Osteoblast (primary cell): ENCODE data around the gene ARHGAP9. TPM values are rescaled to one million over a fixed set of nuclear protein-coding genes. Genes with fewer than 3 reads are reported as not detected.
"Not testable (repeated sequence)": the region's sequence is repeated elsewhere in the genome, so short reads cannot be mapped to it uniquely, and the experiment has no call there.

ENCODE experiments used
- DNase-seq: peaks from one replicate; pipeline ENCODE4 v3.0.0; 2011; ENCODE audit warnings: low spot score, mixed read lengths; ENCODE audit not compliant: insufficient read length; ENCODE audit errors: missing footprints
- H2AFZ ChIP-seq: 2 replicates; pipeline ENCODE4 v1.6.0; 2011; ENCODE audit warnings: mild to moderate bottlenecking, low read length
- H3K27ac ChIP-seq: 2 replicates; pipeline ENCODE4 v1.5.1; 2011; ENCODE audit warnings: mild to moderate bottlenecking, low read depth, low read length, moderate library complexity
- H3K27me3 ChIP-seq: 2 replicates; pipeline ENCODE4 v1.6.0; 2012; ENCODE audit warnings: mild to moderate bottlenecking, control low read depth, inconsistent platforms, low read length, moderate library complexity; ENCODE audit not compliant: insufficient read depth
- H3K36me3 ChIP-seq: 2 replicates; pipeline ENCODE4 v1.5.1; 2011; ENCODE audit warnings: mild to moderate bottlenecking, low read length, control low read depth, moderate library complexity; ENCODE audit not compliant: insufficient read depth
- H3K4me1 ChIP-seq: 2 replicates; pipeline ENCODE4 v1.5.1; 2011; ENCODE audit warnings: mild to moderate bottlenecking, low read length, control low read depth, moderate library complexity; ENCODE audit not compliant: insufficient read depth
- H3K4me2 ChIP-seq: 2 replicates; pipeline ENCODE4 v1.6.0; 2011; ENCODE audit warnings: mild to moderate bottlenecking, low read length; ENCODE audit not compliant: insufficient read depth
- H3K4me3 ChIP-seq: fragments of 200-600 bp; sonication (generic); 3 replicates; pipeline ENCODE4 v1.5.1; 2012; ENCODE audit warnings: mild to moderate bottlenecking, low read length, inconsistent platforms; ENCODE audit not compliant: insufficient read depth
- H3K79me2 ChIP-seq: 2 replicates; pipeline ENCODE4 v1.6.0; 2012; ENCODE audit warnings: mild to moderate bottlenecking, low read length, control low read depth, inconsistent platforms; ENCODE audit not compliant: insufficient read depth
- H3K9me3 ChIP-seq: 2 replicates; pipeline ENCODE4 v1.5.1; 2011; ENCODE audit warnings: low read depth, low read length, control low read depth
- H4K20me1 ChIP-seq: 2 replicates; pipeline ENCODE4 v1.6.0; 2012; ENCODE audit warnings: mild to moderate bottlenecking, low read length, control low read depth; ENCODE audit not compliant: insufficient read depth
- total RNA-seq: library from RNA; depleted of rRNA; stranded (reverse); fragments of >200 nt; gene quantifications from 2 replicates; pipeline ENCODE4 v1.2.3, GENCODE V29; 2012
- TF ChIP-seq, protein P1 (sequence below): IDR thresholded peaks from 2 replicates; pipeline ENCODE4 v1.5.1; 2011; ENCODE audit warnings: mild to moderate bottlenecking, low read depth, low read length, moderate library complexity; ENCODE audit errors: extremely low read depth

Gene ARHGAP9
- total RNA-seq, 1 donor, result 0.36 TPM

DNA sequence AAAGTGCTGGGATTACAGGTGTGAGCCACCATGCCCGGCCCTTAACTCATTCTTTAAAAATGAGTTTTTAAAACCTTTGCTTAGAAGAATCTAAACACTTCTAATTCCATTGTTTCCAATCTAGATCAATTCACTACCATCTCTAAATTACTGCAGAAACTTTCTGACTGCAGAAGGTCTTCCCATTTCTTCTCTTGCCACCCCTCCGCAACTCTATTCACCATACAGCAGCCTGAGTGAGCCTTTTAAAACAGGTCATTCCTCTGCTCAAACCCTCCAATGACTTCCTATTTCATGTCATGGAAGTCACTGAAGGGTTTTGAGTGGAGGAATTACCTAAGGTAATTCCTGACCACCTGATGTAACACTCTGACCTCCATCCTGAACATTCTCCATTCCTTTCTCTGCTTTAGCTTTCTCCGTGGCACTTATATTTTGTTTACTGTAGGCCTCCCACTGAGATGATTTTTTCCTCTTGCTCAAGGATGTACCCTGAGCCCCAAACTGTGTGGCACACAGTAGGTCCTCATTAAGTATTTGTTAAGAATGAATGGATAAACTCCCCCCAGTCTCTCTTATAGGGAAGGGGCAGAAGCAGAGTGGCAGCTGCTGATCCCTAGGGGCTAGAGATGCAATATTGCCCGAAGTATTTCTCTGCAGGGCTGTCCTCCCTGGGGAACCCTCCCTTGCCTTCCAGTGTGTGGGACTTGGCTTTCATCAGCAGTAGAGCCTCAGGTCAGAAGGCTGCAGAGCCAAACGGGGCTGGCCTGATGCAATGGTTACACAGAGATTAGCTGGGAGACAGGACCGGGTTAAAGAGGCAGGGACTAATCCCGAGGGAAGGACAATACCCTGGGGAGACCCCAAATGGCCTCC, 39.5 kb upstream of the ARHGAP9 start:
- Histone ChIP-seq H3K9me3 (no peaks in the 10 kb centered on the region), H4K20me1 (peaks cover 46% of the 10 kb centered on the region), H3K27ac (peak overlapping the region; percentile 99), H3K36me3 (peaks cover 48% of the 10 kb centered on the region), H2AFZ (no peak overlapping the region), H3K27me3 (no peaks in the 10 kb centered on the region), H3K4me3 (peak overlapping the region; percentile 83), H3K79me2 (peaks cover 48% of the 10 kb centered on the region), H3K4me2 (peak overlapping the region; percentile 82), H3K4me1 (peaks cover 51% of the 10 kb centered on the region)
- peak; percentile 84 for DNase-seq
- TF ChIP-seq, protein P1, sequence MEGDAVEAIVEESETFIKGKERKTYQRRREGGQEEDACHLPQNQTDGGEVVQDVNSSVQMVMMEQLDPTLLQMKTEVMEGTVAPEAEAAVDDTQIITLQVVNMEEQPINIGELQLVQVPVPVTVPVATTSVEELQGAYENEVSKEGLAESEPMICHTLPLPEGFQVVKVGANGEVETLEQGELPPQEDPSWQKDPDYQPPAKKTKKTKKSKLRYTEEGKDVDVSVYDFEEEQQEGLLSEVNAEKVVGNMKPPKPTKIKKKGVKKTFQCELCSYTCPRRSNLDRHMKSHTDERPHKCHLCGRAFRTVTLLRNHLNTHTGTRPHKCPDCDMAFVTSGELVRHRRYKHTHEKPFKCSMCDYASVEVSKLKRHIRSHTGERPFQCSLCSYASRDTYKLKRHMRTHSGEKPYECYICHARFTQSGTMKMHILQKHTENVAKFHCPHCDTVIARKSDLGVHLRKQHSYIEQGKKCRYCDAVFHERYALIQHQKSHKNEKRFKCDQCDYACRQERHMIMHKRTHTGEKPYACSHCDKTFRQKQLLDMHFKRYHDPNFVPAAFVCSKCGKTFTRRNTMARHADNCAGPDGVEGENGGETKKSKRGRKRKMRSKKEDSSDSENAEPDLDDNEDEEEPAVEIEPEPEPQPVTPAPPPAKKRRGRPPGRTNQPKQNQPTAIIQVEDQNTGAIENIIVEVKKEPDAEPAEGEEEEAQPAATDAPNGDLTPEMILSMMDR, result no peak

DNA sequence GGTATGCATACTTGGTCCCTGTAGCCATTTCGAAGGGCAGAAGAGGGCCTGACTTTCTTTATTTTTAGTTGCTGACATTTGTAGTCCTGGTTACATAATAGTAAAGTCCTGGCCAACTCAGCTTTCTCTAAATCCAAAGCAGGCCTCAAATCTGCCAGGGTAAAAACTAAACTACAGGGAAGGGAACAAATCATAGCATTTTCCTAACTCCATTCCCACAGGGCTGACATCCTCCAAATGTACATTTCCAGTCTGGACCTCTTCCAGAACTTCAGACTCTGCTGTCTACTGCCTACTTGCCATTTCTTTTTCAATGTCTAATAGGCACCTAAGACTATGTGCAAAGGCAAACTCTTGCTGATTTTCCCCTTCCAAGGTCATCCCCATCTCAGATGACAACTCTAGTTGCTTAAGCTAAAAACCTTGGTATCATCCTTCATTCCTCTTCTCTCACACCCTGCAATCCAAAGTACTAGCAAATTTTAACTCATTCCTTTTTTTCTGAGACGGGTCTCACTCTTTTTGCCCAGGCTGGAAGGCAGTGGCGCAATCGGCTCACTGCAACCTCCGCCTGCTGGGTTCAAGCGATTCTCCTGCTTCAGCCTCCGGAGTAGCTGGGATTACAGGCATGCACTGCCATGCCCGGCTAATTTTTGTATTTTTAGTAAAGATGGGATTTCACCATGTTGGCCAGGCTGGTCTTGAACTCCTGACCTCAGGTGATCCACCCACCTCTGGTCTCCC, 38.7 kb upstream of the ARHGAP9 start:
- Histone ChIP-seq H3K36me3 (peaks cover 52% of the 10 kb centered on the region), H3K4me3 (peak overlapping the region; percentile 83), H3K9me3 (no peaks in the 10 kb centered on the region), H3K27me3 (no peaks in the 10 kb centered on the region), H3K4me1 (peaks cover 43% of the 10 kb centered on the region), H3K27ac (peak overlapping the region; percentile 99), H3K79me2 (peaks cover 40% of the 10 kb centered on the region), H4K20me1 (peaks cover 38% of the 10 kb centered on the region), H3K4me2 (peak overlapping the region; percentile 82), H2AFZ (no peak overlapping the region)
- DNase-seq, result peak; percentile 76
- TF ChIP-seq, protein P1, result no peak

DNA sequence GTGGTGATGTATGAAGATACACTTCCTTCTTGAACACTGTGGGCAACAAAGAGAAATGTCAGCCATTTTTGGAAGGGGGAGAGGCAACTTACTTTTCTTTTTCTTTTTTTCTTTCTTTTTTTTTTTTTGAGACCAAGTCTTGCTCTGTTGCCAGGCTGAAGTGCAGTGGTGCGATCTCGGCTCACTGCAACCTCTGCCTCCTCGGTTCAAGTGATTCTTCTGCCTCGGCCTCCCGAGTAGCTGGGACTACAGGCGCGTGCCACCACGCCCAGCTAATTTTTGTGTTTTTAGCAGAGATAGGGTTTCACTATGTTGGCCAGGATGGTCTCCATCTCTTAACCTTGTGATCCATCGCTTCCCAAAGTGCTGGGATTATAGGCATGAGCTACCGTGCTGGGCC, 38.1 kb upstream of the ARHGAP9 start:
- Histone ChIP-seq H3K4me1 (peaks cover 43% of the 10 kb centered on the region), H3K79me2 (peaks cover 38% of the 10 kb centered on the region), H4K20me1 (peaks cover 39% of the 10 kb centered on the region), H3K36me3 (peaks cover 58% of the 10 kb centered on the region), H3K4me2 (peak overlapping the region; percentile 82), H3K27ac (peak overlapping the region; percentile 99), H3K4me3 (peak overlapping the region; percentile 83)
- DNase-seq, H3K9me3 ChIP-seq, H2AFZ ChIP-seq, H3K27me3 ChIP-seq: not testable (repeated sequence)

DNA sequence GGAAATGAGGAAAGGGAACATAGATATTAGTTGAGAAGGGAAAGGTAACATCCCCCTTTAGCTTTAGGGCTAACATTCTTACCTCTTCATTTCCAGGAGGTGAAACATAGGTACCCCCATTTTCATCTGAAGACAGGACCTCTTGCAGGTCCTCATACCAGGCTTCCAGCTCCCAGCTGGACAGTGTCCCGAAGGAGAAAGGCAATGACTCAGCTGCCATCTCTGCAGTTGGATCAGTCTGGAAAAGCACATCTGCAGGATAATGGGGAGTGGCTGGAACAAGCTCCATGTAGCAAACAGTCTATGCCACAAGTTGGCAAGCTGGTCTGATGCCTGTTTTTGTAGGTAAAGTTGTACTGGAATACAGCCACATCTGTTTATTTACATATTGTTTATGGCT, 37.5 kb upstream of the ARHGAP9 start:
- TF ChIP-seq, protein P1, result no peak
- peak overlapping the region; percentile 99 for H3K27ac ChIP-seq
- peaks cover 38% of the 10 kb centered on the region for H3K79me2 ChIP-seq
- H4K20me1 ChIP-seq, result peaks cover 39% of the 10 kb centered on the region
- peak overlapping the region; percentile 21 for H3K4me2 ChIP-seq
- peaks cover 63% of the 10 kb centered on the region for H3K36me3 ChIP-seq
- H3K9me3 ChIP-seq, result no peaks in the 10 kb centered on the region
- no peaks in the 10 kb centered on the region for H3K27me3 ChIP-seq
- peaks cover 42% of the 10 kb centered on the region for H3K4me1 ChIP-seq
- H2AFZ ChIP-seq, result no peak overlapping the region
- no peak overlapping the region for H3K4me3 ChIP-seq
- no peak for DNase-seq
